WTC11 (cell line): ENCODE data around the gene STX4. TPM values are rescaled to one million over a fixed set of nuclear protein-coding genes. Genes with fewer than 3 reads are reported as not detected.

Source experiments
- ATAC-seq: fragments of 200-7000 bp; cut with Tn5 transposase; 2 replicates; pipeline ENCODE4 v1.10.0; 2021; ENCODE audit warnings: mild to moderate bottlenecking, moderate library complexity
- CTCF ChIA-PET: fragments of 300-600 bp; sonication (Branson Sonifier 250); formaldehyde crosslinking; loops from one replicate; lab custom pipeline; 2021; ENCODE audit warnings: antibody characterized with exemption; lab: Charles Lee
- POLR2A ChIA-PET: fragments of 350-600 bp; sonication (Branson Sonifier 250); formaldehyde crosslinking; loops from one replicate; lab custom pipeline; 2021; ENCODE audit warnings: antibody characterized with exemption; lab: Charles Lee
- DNase-seq: peaks from one replicate; pipeline ENCODE4 v3.0.0; 2021; ENCODE audit warnings: low spot score
- H3K27ac Mint-ChIP-seq: 2 replicates; pipeline ENCODE4 v1.8.0; 2021; ENCODE audit warnings: mixed read lengths
- H3K27me3 Mint-ChIP-seq: 2 replicates; pipeline ENCODE4 v1.8.0; 2021; ENCODE audit warnings: low read depth, mild to moderate bottlenecking, moderate library complexity, mixed read lengths
- H3K36me3 Mint-ChIP-seq: 2 replicates; pipeline ENCODE4 v1.8.0; 2021; ENCODE audit warnings: mixed read lengths
- H3K4me1 Mint-ChIP-seq: 2 replicates; pipeline ENCODE4 v1.8.0; 2022; ENCODE audit warnings: mixed read lengths
- H3K4me3 Mint-ChIP-seq: 2 replicates; pipeline ENCODE4 v1.8.0; 2021; ENCODE audit warnings: mild to moderate bottlenecking, moderate library complexity, mixed read lengths
- H3K9me3 Mint-ChIP-seq: 2 replicates; pipeline ENCODE4 v1.8.0; 2021; ENCODE audit warnings: mixed read lengths
- ESRRA ChIP-seq: sonication (generic); formaldehyde crosslinking; IDR thresholded peaks from 2 replicates; pipeline ENCODE4 v1.8.1; 2022; ENCODE audit warnings: mild to moderate bottlenecking, missing genetic modification reagents, borderline replicate concordance
- FOXK1 ChIP-seq: sonication (generic); formaldehyde crosslinking; IDR thresholded peaks from 2 replicates; pipeline ENCODE4 v1.8.0; 2022; ENCODE audit warnings: mild to moderate bottlenecking, moderate library complexity, missing genetic modification reagents
- GABPB1 ChIP-seq: sonication (generic); formaldehyde crosslinking; IDR thresholded peaks from 2 replicates; pipeline ENCODE4 v1.8.1; 2023; ENCODE audit warnings: mild to moderate bottlenecking, missing genetic modification reagents
- IRF2 ChIP-seq: sonication (generic); formaldehyde crosslinking; IDR thresholded peaks from 2 replicates; pipeline ENCODE4 v1.8.0; 2022; ENCODE audit warnings: low read depth, missing genetic modification reagents, borderline replicate concordance
- JUN ChIP-seq: sonication (generic); formaldehyde crosslinking; IDR thresholded peaks from 2 replicates; pipeline ENCODE4 v1.8.0; 2023; ENCODE audit warnings: mild to moderate bottlenecking, missing genetic modification reagents
- MXD4 ChIP-seq: fragments of 250-450 bp; sonication (Bioruptor Pico); IDR thresholded peaks from 2 replicates; pipeline ENCODE4 v1.8.0; 2021; ENCODE audit warnings: mild to moderate bottlenecking, moderate library complexity, borderline replicate concordance
- NFE2L1 ChIP-seq: sonication (generic); formaldehyde crosslinking; IDR thresholded peaks from 2 replicates; pipeline ENCODE4 v1.8.1; 2023; ENCODE audit warnings: missing genetic modification reagents
- NR3C1 ChIP-seq: sonication (generic); formaldehyde crosslinking; conservative IDR thresholded peaks from 2 replicates; pipeline ENCODE4 v1.8.1; 2023; ENCODE audit warnings: low read depth, mild to moderate bottlenecking, missing genetic modification reagents
- SMAD4 ChIP-seq: sonication (generic); formaldehyde crosslinking; IDR thresholded peaks from 2 replicates; pipeline ENCODE4 v1.8.0; 2022; ENCODE audit warnings: mild to moderate bottlenecking, missing genetic modification reagents
- ZNF416 ChIP-seq: fragments of 250-450 bp; sonication (Bioruptor Pico); IDR thresholded peaks from 2 replicates; pipeline ENCODE4 v1.9.0; 2021; ENCODE audit warnings: mild to moderate bottlenecking, inconsistent platforms
- total RNA-seq: library from RNA; stranded (reverse); gene quantifications from 3 replicates; pipeline ENCODE4 v1.2.3, GENCODE V29; 2021
- TF ChIP-seq, protein P1 (sequence below): fragments of 250-450 bp; sonication (Bioruptor Pico); IDR thresholded peaks from 2 replicates; pipeline ENCODE4 v1.9.0; 2021; ENCODE audit warnings: mild to moderate bottlenecking
- TF ChIP-seq, protein P2 (sequence below): sonication (generic); formaldehyde crosslinking; IDR thresholded peaks from 2 replicates; pipeline ENCODE4 v1.8.1; 2023; ENCODE audit warnings: mild to moderate bottlenecking, missing genetic modification reagents, moderate library complexity
- TF ChIP-seq, protein P3 (sequence below): sonication (generic); formaldehyde crosslinking; IDR thresholded peaks from 2 replicates; pipeline ENCODE4 v1.8.1; 2022; ENCODE audit warnings: mild to moderate bottlenecking, moderate library complexity, missing genetic modification reagents
- TF ChIP-seq, protein P4 (sequence below): sonication (generic); formaldehyde crosslinking; IDR thresholded peaks from 2 replicates; pipeline ENCODE4 v1.8.0; 2023; ENCODE audit warnings: missing genetic modification reagents
- TF ChIP-seq, protein P5 (sequence below): sonication (generic); formaldehyde crosslinking; IDR thresholded peaks from 2 replicates; pipeline ENCODE4 v1.8.1; 2023; ENCODE audit warnings: mild to moderate bottlenecking, missing genetic modification reagents
- TF ChIP-seq, protein P6 (sequence below): sonication (generic); formaldehyde crosslinking; IDR thresholded peaks from 2 replicates; pipeline ENCODE4 v1.8.0; 2022; ENCODE audit warnings: mild to moderate bottlenecking, missing genetic modification reagents

The STX4 gene
- total RNA-seq, 1 experiment from 2014 or later, result 38.4 TPM

DNA sequence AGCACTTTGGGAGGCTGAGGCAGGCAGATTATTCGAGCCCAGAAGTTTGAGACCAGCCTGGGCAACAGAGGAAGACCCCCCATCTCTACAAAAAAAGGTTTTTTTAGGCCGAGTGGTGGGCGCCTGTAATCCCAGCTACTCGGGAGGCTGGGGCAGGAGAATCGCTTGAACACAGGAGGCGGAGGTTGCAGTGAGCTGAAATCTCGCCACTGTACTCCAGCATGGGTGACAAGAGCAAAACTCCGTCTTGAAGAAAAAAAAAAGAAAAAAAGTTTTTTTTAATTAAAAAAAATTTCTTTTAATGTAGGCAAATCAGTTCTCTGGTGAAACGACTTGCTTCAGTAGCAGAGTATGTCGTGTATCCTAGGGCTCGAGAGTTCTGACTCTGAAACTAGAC lies 37.4 kb upstream of the STX4 start (continued):
- TF ChIP-seq, protein P1, sequence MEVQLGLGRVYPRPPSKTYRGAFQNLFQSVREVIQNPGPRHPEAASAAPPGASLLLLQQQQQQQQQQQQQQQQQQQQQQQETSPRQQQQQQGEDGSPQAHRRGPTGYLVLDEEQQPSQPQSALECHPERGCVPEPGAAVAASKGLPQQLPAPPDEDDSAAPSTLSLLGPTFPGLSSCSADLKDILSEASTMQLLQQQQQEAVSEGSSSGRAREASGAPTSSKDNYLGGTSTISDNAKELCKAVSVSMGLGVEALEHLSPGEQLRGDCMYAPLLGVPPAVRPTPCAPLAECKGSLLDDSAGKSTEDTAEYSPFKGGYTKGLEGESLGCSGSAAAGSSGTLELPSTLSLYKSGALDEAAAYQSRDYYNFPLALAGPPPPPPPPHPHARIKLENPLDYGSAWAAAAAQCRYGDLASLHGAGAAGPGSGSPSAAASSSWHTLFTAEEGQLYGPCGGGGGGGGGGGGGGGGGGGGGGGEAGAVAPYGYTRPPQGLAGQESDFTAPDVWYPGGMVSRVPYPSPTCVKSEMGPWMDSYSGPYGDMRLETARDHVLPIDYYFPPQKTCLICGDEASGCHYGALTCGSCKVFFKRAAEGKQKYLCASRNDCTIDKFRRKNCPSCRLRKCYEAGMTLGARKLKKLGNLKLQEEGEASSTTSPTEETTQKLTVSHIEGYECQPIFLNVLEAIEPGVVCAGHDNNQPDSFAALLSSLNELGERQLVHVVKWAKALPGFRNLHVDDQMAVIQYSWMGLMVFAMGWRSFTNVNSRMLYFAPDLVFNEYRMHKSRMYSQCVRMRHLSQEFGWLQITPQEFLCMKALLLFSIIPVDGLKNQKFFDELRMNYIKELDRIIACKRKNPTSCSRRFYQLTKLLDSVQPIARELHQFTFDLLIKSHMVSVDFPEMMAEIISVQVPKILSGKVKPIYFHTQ (CRISPR knock-in tag), result no peak
- TF ChIP-seq, protein P2, sequence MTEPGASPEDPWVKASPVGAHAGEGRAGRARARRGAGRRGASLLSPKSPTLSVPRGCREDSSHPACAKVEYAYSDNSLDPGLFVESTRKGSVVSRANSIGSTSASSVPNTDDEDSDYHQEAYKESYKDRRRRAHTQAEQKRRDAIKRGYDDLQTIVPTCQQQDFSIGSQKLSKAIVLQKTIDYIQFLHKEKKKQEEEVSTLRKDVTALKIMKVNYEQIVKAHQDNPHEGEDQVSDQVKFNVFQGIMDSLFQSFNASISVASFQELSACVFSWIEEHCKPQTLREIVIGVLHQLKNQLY (CRISPR knock-in tag), result no peak
- TF ChIP-seq FOXK1 (CRISPR knock-in tag) (no peak), ESRRA (CRISPR knock-in tag) (no peak), JUN (CRISPR knock-in tag) (no peak), NFE2L1 (CRISPR knock-in tag) (no peak)
- TF ChIP-seq, protein P3, sequence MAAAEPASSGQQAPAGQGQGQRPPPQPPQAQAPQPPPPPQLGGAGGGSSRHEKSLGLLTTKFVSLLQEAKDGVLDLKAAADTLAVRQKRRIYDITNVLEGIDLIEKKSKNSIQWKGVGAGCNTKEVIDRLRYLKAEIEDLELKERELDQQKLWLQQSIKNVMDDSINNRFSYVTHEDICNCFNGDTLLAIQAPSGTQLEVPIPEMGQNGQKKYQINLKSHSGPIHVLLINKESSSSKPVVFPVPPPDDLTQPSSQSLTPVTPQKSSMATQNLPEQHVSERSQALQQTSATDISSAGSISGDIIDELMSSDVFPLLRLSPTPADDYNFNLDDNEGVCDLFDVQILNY (CRISPR knock-in tag), result no peak
- TF ChIP-seq, protein P4, sequence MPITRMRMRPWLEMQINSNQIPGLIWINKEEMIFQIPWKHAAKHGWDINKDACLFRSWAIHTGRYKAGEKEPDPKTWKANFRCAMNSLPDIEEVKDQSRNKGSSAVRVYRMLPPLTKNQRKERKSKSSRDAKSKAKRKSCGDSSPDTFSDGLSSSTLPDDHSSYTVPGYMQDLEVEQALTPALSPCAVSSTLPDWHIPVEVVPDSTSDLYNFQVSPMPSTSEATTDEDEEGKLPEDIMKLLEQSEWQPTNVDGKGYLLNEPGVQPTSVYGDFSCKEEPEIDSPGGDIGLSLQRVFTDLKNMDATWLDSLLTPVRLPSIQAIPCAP (CRISPR knock-in tag), result no peak
- TF ChIP-seq, all 79 proteins: peak for 0

DNA sequence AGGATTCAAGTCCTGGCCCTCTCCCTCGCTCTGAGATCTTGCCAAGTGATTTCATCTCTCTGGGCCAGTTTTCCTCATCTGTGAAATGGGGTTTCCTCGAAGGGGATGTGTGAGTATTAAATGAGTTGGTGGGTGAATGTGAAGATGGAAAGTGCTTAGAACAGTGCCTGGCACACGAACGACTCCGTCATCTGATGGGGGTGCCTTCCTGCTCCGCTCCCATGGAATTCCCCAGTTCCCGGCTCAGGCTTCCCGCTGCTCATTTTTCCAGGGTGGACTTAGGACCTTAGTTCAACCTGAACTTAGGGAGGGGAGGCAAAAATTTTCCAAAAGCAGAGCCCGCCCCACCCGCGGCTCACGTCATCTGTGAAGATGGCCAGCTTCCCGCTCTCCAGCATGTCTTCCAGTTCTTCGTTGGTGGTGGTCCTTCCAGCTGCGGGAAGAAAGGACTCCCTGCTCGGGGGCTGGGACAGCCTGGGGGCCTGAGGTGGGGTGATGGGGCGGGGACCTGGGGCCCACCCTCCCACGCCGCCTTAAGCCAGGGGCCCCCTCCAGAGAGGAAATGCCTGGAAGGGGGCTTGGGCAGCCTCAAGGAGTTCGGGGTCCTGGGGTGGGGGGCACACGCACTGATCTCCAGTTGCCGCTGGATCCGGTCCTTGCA lies 36.9 kb upstream of the STX4 start:
- peaks cover 7% of the 10 kb centered on the region; the same call in 1 of the 2 replicates for H3K27me3 Mint-ChIP-seq
- ATAC-seq (no peak), DNase-seq (no peak)
- ChIA-PET POLR2A (interaction anchor here (1.0 to 1.8 kb wide), 4 partner anchors 11 to 121 kb away, joined by 3 to 6 read pairs (median 4); partner anchors contain the start of genes HSD3B7 and KAT8), CTCF (interaction anchor here (0.5 to 8.2 kb wide), 12 partner anchors 10 to 456 kb away, joined by 3 to 79 read pairs (median 3); partner anchors contain the start of genes HSD3B7 and PYDC1)
- peaks cover 16% of the 10 kb centered on the region for H3K4me1 Mint-ChIP-seq
- H3K4me3 Mint-ChIP-seq, result peak overlapping the region; percentile 69
- H3K9me3 Mint-ChIP-seq, result no peaks in the 10 kb centered on the region
- TF ChIP-seq MXD4 (CRISPR knock-in tag), result no peak
- TF ChIP-seq ZNF416 (CRISPR knock-in tag), result no peak
- no peak for TF ChIP-seq SMAD4
- TF ChIP-seq, protein P5, sequence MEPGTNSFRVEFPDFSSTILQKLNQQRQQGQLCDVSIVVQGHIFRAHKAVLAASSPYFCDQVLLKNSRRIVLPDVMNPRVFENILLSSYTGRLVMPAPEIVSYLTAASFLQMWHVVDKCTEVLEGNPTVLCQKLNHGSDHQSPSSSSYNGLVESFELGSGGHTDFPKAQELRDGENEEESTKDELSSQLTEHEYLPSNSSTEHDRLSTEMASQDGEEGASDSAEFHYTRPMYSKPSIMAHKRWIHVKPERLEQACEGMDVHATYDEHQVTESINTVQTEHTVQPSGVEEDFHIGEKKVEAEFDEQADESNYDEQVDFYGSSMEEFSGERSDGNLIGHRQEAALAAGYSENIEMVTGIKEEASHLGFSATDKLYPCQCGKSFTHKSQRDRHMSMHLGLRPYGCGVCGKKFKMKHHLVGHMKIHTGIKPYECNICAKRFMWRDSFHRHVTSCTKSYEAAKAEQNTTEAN (CRISPR knock-in tag), result no peak
- TF ChIP-seq NR3C1 (CRISPR knock-in tag), result no peak
- TF ChIP-seq GABPB1 (CRISPR knock-in tag), result 0 out of 2 replicates have a peak, but pooled peaks have one; percentile 32
- no peak for TF ChIP-seq IRF2
- TF ChIP-seq, protein P6, sequence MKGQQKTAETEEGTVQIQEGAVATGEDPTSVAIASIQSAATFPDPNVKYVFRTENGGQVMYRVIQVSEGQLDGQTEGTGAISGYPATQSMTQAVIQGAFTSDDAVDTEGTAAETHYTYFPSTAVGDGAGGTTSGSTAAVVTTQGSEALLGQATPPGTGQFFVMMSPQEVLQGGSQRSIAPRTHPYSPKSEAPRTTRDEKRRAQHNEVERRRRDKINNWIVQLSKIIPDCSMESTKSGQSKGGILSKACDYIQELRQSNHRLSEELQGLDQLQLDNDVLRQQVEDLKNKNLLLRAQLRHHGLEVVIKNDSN (CRISPR knock-in tag), result no peak
- no peak overlapping the region; the same call in 1 of the 2 replicates for H3K27ac Mint-ChIP-seq
- no peaks in the 10 kb centered on the region for H3K36me3 Mint-ChIP-seq
